GM21526 (cell line): Measurements from ENCODE around the gene CFAP221.

Experiments used
- ATAC-seq: cut with Tn5 transposase; IDR thresholded peaks from one replicate; pipeline ENCODE4 v1.9.1; 2021; ENCODE audit warnings: moderate library complexity; ENCODE audit not compliant: unreplicated experiment, low FRiP score

Gene CFAP221

GRCh38 chr2:119638685-119639554 lies 94.7 kb downstream of the CFAP221 start:
- no peak for ATAC-seq

- ATAC-seq: peak; percentile 91
These were observed 97.5 kb downstream of the CFAP221 start for GRCh38 chr2:119641562-119642258.

- ATAC-seq: no peak
These were observed 99.9 kb downstream of the CFAP221 start for GRCh38 chr2:119644186-119644585.

GRCh38 chr2:119645173-119645855 lies 101.1 kb downstream of the CFAP221 start:
- ATAC-seq: no peak

- ATAC-seq: no peak
These were observed 101.9 kb downstream of the CFAP221 start for GRCh38 chr2:119646149-119646548.

GRCh38 chr2:119647440-119648169 lies 103.4 kb downstream of the CFAP221 start:
- ATAC-seq: no peak

GRCh38 chr2:119649364-119649917 lies 105.2 kb downstream of the CFAP221 start:
- no peak for ATAC-seq

- no peak for ATAC-seq
These were observed 106.0 kb downstream of the CFAP221 start for GRCh38 chr2:119650206-119650605.

GRCh38 chr2:119650846-119651370 lies 106.7 kb downstream of the CFAP221 start:
- ATAC-seq: no peak

GRCh38 chr2:119657466-119658145 lies 113.4 kb downstream of the CFAP221 start:
- no peak for ATAC-seq

- peak; percentile 74 for ATAC-seq
These were observed 115.5 kb downstream of the CFAP221 start for GRCh38 chr2:119659601-119660342.

GRCh38 chr2:119660343-119660658 lies 116.1 kb downstream of the CFAP221 start:
- no peak for ATAC-seq

- no peak for ATAC-seq
These were observed 118.0 kb downstream of the CFAP221 start for GRCh38 chr2:119662297-119662696.

- ATAC-seq: no peak
These were observed 124.3 kb downstream of the CFAP221 start for GRCh38 chr2:119668546-119668945.

- no peak for ATAC-seq
These were observed 126.8 kb downstream of the CFAP221 start for GRCh38 chr2:119671016-119671415.

- ATAC-seq: no peak
These were observed 127.5 kb downstream of the CFAP221 start for GRCh38 chr2:119671752-119672151.

GRCh38 chr2:119672161-119672862 lies 128.1 kb downstream of the CFAP221 start:
- no peak for ATAC-seq

GRCh38 chr2:119673796-119674195 lies 129.5 kb downstream of the CFAP221 start:
- no peak for ATAC-seq
